Measurements from ENCODE around the gene LCA5. TPM values are rescaled to one million over a fixed set of nuclear protein-coding genes. Genes with fewer than 3 reads are reported as not detected.
A peak's percentile ranks its signal among the peaks of the same experiment; 100 is the strongest.

Gene LCA5
- total RNA-seq, 1 experiment from 2014 or later = 18.3 TPM

DNA sequence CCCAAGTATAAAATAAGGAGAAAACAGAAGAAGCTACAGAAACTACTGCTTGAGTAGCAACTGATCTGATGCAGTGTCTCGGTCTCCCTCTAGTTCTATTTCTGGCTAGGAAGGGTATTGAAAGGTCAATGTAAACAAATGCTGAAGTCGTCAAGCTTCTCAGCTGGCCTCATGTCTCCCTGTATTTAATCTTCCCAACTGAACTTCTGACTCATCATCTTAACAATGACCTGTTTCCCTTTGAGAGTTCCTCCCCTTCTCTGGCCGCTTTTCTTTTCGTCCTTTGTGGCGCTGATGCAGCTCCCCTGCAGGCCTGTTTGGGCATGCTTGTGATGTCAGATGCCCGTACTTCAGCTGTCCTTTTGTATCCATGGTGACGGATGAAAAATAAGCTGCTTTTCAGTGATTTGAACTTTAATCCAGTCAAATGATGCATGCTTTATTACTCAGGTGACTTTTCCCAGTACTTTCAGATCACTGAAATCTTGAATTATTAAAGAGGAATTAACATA, 7.8 kb upstream of the LCA5 start:
- peak; percentile 80 for DNase-seq
- H3K27me3 Mint-ChIP-seq (ENCODE audit: unreplicated experiment) = no peaks in the 10 kb centered on the region
- intact Hi-C loops (cut with micrococcal nuclease; ENCODE audit: unreplicated experiment) = no loop called here
- TF ChIP-seq, protein P1, sequence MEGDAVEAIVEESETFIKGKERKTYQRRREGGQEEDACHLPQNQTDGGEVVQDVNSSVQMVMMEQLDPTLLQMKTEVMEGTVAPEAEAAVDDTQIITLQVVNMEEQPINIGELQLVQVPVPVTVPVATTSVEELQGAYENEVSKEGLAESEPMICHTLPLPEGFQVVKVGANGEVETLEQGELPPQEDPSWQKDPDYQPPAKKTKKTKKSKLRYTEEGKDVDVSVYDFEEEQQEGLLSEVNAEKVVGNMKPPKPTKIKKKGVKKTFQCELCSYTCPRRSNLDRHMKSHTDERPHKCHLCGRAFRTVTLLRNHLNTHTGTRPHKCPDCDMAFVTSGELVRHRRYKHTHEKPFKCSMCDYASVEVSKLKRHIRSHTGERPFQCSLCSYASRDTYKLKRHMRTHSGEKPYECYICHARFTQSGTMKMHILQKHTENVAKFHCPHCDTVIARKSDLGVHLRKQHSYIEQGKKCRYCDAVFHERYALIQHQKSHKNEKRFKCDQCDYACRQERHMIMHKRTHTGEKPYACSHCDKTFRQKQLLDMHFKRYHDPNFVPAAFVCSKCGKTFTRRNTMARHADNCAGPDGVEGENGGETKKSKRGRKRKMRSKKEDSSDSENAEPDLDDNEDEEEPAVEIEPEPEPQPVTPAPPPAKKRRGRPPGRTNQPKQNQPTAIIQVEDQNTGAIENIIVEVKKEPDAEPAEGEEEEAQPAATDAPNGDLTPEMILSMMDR (IDR thresholded peaks at IDR 0.05; ENCODE audit: unreplicated experiment) = no peak
- H3K27ac Mint-ChIP-seq (ENCODE audit: unreplicated experiment) = peak overlapping the region; percentile 79
- H3K36me3 Mint-ChIP-seq (ENCODE audit: insufficient read depth, unreplicated experiment) = peaks cover 31% of the 10 kb centered on the region
- no peaks in the 10 kb centered on the region for H3K9me3 Mint-ChIP-seq (ENCODE audit: low read depth, unreplicated experiment)
- BruUV-seq (replicated peaks) = no TSS peak
- CTCF ChIA-PET = interaction anchor here (0.6 to 1.9 kb wide), 11 partner anchors 8 to 324 kb away, joined by 3 to 9 read pairs (median 3); partner anchors contain the start of genes LCA5 and SH3BGRL2
- H3K4me1 Mint-ChIP-seq (ENCODE audit: low read depth, unreplicated experiment) = peaks cover 42% of the 10 kb centered on the region
- H3K4me3 Mint-ChIP-seq (ENCODE audit: low read depth, unreplicated experiment) = peak overlapping the region; percentile 52

DNA sequence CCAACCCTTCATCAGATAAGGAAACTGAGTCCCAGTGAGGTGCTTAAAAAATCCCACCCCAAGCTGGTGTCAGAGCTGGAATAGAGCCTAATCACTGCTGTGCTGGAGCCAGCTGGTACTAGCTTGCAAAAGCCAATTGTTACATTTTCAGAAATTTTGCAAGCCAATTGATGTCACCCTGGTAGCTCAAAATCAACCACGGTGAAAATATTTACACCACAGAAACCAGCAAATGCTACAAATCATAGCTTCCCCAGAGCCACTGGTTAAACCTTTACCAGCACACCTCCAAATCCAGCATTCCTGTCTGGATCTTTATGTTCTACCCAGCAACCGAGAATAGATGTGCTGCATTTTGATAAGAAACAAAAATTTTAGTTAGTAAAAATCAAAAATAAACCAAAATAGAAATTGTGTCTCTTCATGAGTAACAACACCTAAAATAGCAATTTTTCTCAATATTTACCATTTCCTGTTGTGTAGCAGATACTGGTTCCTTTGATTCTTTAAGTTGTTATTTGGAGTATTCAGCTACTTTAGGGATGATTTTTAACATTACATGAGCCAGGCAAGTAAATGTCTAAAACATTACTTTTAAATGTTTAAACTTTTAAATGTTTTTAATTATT, 7.2 kb upstream of the LCA5 start:
- intact Hi-C loops (cut with micrococcal nuclease; ENCODE audit: unreplicated experiment) = no loop called here
- H3K27me3 Mint-ChIP-seq (ENCODE audit: unreplicated experiment) = no peaks in the 10 kb centered on the region
- CTCF ChIA-PET = interaction anchor here (0.6 to 1.9 kb wide), 11 partner anchors 8 to 325 kb away, joined by 3 to 9 read pairs (median 3); partner anchors contain the start of genes LCA5 and SH3BGRL2
- peaks cover 48% of the 10 kb centered on the region for H3K4me1 Mint-ChIP-seq (ENCODE audit: low read depth, unreplicated experiment)
- H3K36me3 Mint-ChIP-seq (ENCODE audit: insufficient read depth, unreplicated experiment) = peaks cover 37% of the 10 kb centered on the region
- no peak for DNase-seq
- H3K9me3 Mint-ChIP-seq (ENCODE audit: low read depth, unreplicated experiment) = no peaks in the 10 kb centered on the region
- TF ChIP-seq, protein P1 (IDR thresholded peaks at IDR 0.05; ENCODE audit: unreplicated experiment) = no peak
- peak overlapping the region; percentile 52 for H3K4me3 Mint-ChIP-seq (ENCODE audit: low read depth, unreplicated experiment)
- H3K27ac Mint-ChIP-seq (ENCODE audit: unreplicated experiment) = peak overlapping the region; percentile 79
- TSS peak; percentile 64 for BruUV-seq (replicated peaks)

- TF ChIP-seq, protein P1 (IDR thresholded peaks at IDR 0.05; ENCODE audit: unreplicated experiment) = no peak
- CTCF ChIA-PET = interaction anchor here (0.7 to 1.9 kb wide), 5 partner anchors 9 to 129 kb away, joined by 3 to 9 read pairs (median 3); partner anchors contain the start of gene SH3BGRL2
- Mint-ChIP-seq H3K9me3 (ENCODE audit: low read depth, unreplicated experiment) (no peaks in the 10 kb centered on the region), H3K27me3 (ENCODE audit: unreplicated experiment) (no peaks in the 10 kb centered on the region), H3K36me3 (ENCODE audit: insufficient read depth, unreplicated experiment) (peaks cover 38% of the 10 kb centered on the region), H3K4me3 (ENCODE audit: low read depth, unreplicated experiment) (no peak overlapping the region), H3K4me1 (ENCODE audit: low read depth, unreplicated experiment) (peaks cover 50% of the 10 kb centered on the region), H3K27ac (ENCODE audit: unreplicated experiment) (peak overlapping the region; percentile 79)
- no TSS peak for BruUV-seq (replicated peaks)
- intact Hi-C loops (cut with micrococcal nuclease; ENCODE audit: unreplicated experiment) = no loop called here
- DNase-seq = no peak
Measured at GRCh38 chr6:79543886-79544285, 6.7 kb upstream of the LCA5 start.

DNA sequence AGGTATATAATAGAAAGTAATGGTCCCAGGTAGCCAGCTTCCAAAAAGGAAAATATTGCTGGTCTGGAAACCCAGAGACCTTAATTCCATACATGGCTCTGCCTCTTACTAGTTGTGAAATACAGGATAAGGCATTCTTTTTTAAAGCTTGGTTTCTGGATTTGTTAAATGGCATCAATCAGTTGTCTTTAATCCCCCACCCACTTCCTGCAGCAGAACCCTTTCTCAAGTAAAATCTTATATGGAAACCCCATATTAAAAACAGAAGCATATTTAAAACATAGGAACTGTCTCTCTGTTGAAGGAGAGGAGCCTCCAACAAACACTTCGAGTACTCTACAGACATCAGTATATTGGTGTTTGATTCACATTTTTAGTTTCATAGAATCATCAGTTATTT, 6.2 kb upstream of the LCA5 start:
- CTCF ChIA-PET = interaction anchor here (1.9 kb wide), 1 partner anchor 27 kb away, joined by 9 read pairs; no protein-coding TSS in a partner anchor
- no TSS peak for BruUV-seq (replicated peaks)
- no peak for DNase-seq
- Mint-ChIP-seq H3K27me3 (ENCODE audit: unreplicated experiment) (no peaks in the 10 kb centered on the region), H3K4me3 (ENCODE audit: low read depth, unreplicated experiment) (no peak overlapping the region), H3K4me1 (ENCODE audit: low read depth, unreplicated experiment) (peaks cover 50% of the 10 kb centered on the region), H3K36me3 (ENCODE audit: insufficient read depth, unreplicated experiment) (peaks cover 38% of the 10 kb centered on the region), H3K27ac (ENCODE audit: unreplicated experiment) (peak overlapping the region; percentile 79), H3K9me3 (ENCODE audit: low read depth, unreplicated experiment) (no peaks in the 10 kb centered on the region)
- TF ChIP-seq, protein P1 (IDR thresholded peaks at IDR 0.05; ENCODE audit: unreplicated experiment) = no peak
- intact Hi-C loops (cut with micrococcal nuclease; ENCODE audit: unreplicated experiment) = no loop called here

Data from Calu3 (cell line).